Measurements from ENCODE around the gene RNF152. TPM values are rescaled to one million over a fixed set of nuclear protein-coding genes. Genes with fewer than 3 reads are reported as not detected.

Gene RNF152
- total and polyA plus RNA-seq, 2 of the 4 experiments (the other 2 are of a cell fraction) = 7.5 to 18.5 TPM

- Histone ChIP-seq H3K79me1 (ENCODE audit: low read depth in 1 of 2, low read length in 2 of 2) (peaks cover 30 to 66% of the 10 kb centered on the region in 2 experiments), H3K27me3 (ENCODE audit: control insufficient read depth, insufficient read depth, low read length) (no peaks in the 10 kb centered on the region), H3K4ac (ENCODE audit: low read depth, low read length) (peak overlapping the region; percentile 4; the same call in 1 of the 2 replicates), H4K91ac (ENCODE audit: insufficient read depth, low read depth, low read length) (0 out of 2 replicates have a peak overlapping the region, but pooled peaks have one; percentile 11), H3K4me1 (ENCODE audit: control insufficient read depth, insufficient read depth, low read length) (peaks cover 12% of the 10 kb centered on the region), H3K36me3 (ENCODE audit: control insufficient read depth, insufficient read depth, low read length) (0 out of 2 replicates have a peak, but pooled peaks cover 4% of the 10 kb centered on the region), H2AFZ (replicated peaks; ENCODE audit: low read length, poor library complexity) (no peak overlapping the region), H3K9ac (ENCODE audit: low read depth, low read length) (no peak overlapping the region), H2BK15ac (ENCODE audit: low read depth, low read length) (no peak overlapping the region), H4K5ac (ENCODE audit: low read depth, low read length) (no peak overlapping the region; the same call in 1 of the 2 replicates), H4K8ac (ENCODE audit: low read depth in 2 of 2, low read length in 2 of 2) (no peak overlapping the region), H3K27ac (ENCODE audit: insufficient read depth, low read length) (peak overlapping the region; percentile 21; the same call in 1 of the 2 replicates), H2BK20ac (ENCODE audit: low read depth, low read length) (no peak overlapping the region), H4K20me1 (ENCODE audit: insufficient read depth, low read length) (peaks cover 6% of the 10 kb centered on the region; the same call in 1 of the 2 replicates), H3K14ac (replicated peaks; ENCODE audit: low read depth, low read length) (peak overlapping the region; percentile 8; the same call in 1 of the 2 replicates), H2AK5ac (ENCODE audit: low read depth, low read length) (no peak overlapping the region), H3K23ac (ENCODE audit: low read depth, low read length) (no peak overlapping the region; the same call in 1 of the 2 replicates), H2AK9ac (replicated peaks; ENCODE audit: low read depth, low read length, poor library complexity) (no peak overlapping the region), H3K4me2 (ENCODE audit: low read depth, low read length) (peak overlapping the region; percentile 79), H3K56ac (ENCODE audit: extremely low read depth, insufficient read depth, low read length) (no peak overlapping the region), H3K18ac (ENCODE audit: low read depth, low read length) (peak overlapping the region; percentile 29), H2BK120ac (ENCODE audit: low read depth, low read length) (no peak overlapping the region), H3K9me1 (ENCODE audit: insufficient read depth, low read length) (peaks cover 20% of the 10 kb centered on the region), H3K9me3 (ENCODE audit: control insufficient read depth, insufficient read depth, low read length) (no peaks in the 10 kb centered on the region), H3K4me3 (ENCODE audit: insufficient read depth, low read depth, low read length) (no peak overlapping the region), H2BK5ac (ENCODE audit: low read depth, low read length, poor library complexity, severe bottlenecking) (peak overlapping the region; percentile 66)
- no TSS peak for BruUV-seq (replicated peaks)
- ChIA-PET CTCF (interaction anchor here (0.6 to 1.0 kb wide), 3 partner anchors 26 to 258 kb away, joined by 3 to 4 read pairs (median 3); no protein-coding TSS in a partner anchor), POLR2A (ENCODE audit: unreplicated experiment) (no interaction called here)
- TF ChIP-seq NFE2L2 (IDR thresholded peaks at IDR 0.05; ENCODE audit: low read depth, low read length) (peak; percentile 76; the same call in 1 of the 2 replicates), FOS (IDR thresholded peaks at IDR 0.05; ENCODE audit: low read depth, low read length) (peak; percentile 54), CEBPB (IDR thresholded peaks at IDR 0.05; ENCODE audit: low read depth, low read length) (no peak)
- 41% methylated on average over 5 of the region's 9 CpGs; no CpG with 5 or more reads in 1 of the 2 experiments for WGBS, 2 experiments (ENCODE audit: extremely low coverage in 2 of 2, insufficient read length in 1 of 2)
- dilution Hi-C loops (cut with HindIII; ENCODE audit: low sequenced_read_pairs, unreplicated experiment) = no loop called here
- in situ Hi-C loops (cut with MboI; ENCODE audit: low sequenced_read_pairs) = no loop called here
- DNase-seq (peak; percentile 86), ATAC-seq (ENCODE audit: low read depth) (peak; percentile 83)
- intact Hi-C loops (cut with micrococcal nuclease) = no loop called here
Observed at GRCh38 chr18:61854578-61855448, 38.0 kb downstream of the RNF152 start.

All from IMR-90 (cell line).